Astrocyte (in vitro differentiated cells and primary cell): ENCODE measurements around the gene LRMDA.

Source experiments
- CTCF ChIP-seq: IDR thresholded peaks from 2 replicates; pipeline ENCODE4 v1.5.1; 2011; ENCODE audit warnings: low read depth, mild to moderate bottlenecking, inconsistent platforms, low read length, moderate library complexity; ENCODE audit not compliant: insufficient read depth
- EZH2 ChIP-seq: IDR thresholded peaks from 2 replicates; pipeline ENCODE4 v1.6.1; 2012; ENCODE audit warnings: mild to moderate bottlenecking, low read length, inconsistent platforms; ENCODE audit not compliant: insufficient read depth

- no peak for TF ChIP-seq CTCF
- no peak for TF ChIP-seq EZH2
These were observed 156.6 kb downstream of the LRMDA start for GRCh38 chr10:75588031-75588430.
